Body of pancreas (tissue), 4 donors: ENCODE data around the gene MLLT10. TPM values are rescaled to one million over a fixed set of nuclear protein-coding genes. Genes with fewer than 3 reads are reported as not detected.

ENCODE experiments used
- ATAC-seq: fragments of 150-250 bp; one replicate; pipeline ENCODE4 v1.9.1; 2016
- DNase-seq, 4 donors: peaks; one replicate each; pipeline ENCODE4 v3.0.0-alpha.2; 2019
- H3K27ac ChIP-seq, 4 donors: fragments of 200-600 bp; sonication (generic); 1 replicate in 3 of 4; 2 replicates in 1 of 4; pipeline versions ENCODE4 v1.5.1 to v1.6.1; 2016 to 2019; ENCODE audit warnings: mild to moderate bottlenecking in 1 of 4, mixed read lengths in 1 of 4, moderate library complexity in 1 of 4
- H3K27me3 ChIP-seq, 2 donors: fragments of 200-600 bp; sonication (generic); one replicate each; pipeline ENCODE4 v1.6.0; 2016; ENCODE audit warnings: mild to moderate bottlenecking in 1 of 2
- H3K36me3 ChIP-seq, 2 donors: fragments of 200-600 bp; sonication (generic); replicated peaks in 1 of 2; 2 replicates each; pipeline ENCODE4 v1.5.1; 2016; ENCODE audit warnings: low read depth in 2 of 2; ENCODE audit not compliant: insufficient read depth in 1 of 2
- H3K4me1 ChIP-seq: fragments of 200-600 bp; sonication (generic); one replicate; pipeline ENCODE4 v1.6.0; 2016
- H3K4me3 ChIP-seq, 2 donors: fragments of 200-600 bp; sonication (generic); 1 replicate in 1 of 2; 2 replicates in 1 of 2; pipeline ENCODE4 v1.5.1; 2016 to 2019
- H3K9me3 ChIP-seq, 3 donors: fragments of 200-600 bp; sonication (generic); 1 replicate in 2 of 3; 2 replicates in 1 of 3; pipeline ENCODE4 v1.5.1; 2016
- POLR2A ChIP-seq, 3 donors: fragments of 450-650 bp; IDR thresholded peaks; one replicate each; pipeline ENCODE4 v1.6.1; 2016; ENCODE audit warnings: antibody characterized with exemption in 3 of 3, mild to moderate bottlenecking in 2 of 3
- WGBS, 2 donors: methylation state at CpG; one replicate each; pipeline ENCODE4 v1.1.5; 2017; 5-methylcytosine and 5-hydroxymethylcytosine counted together
- intact Hi-C: fragments of 100-400 bp; cut with DNase I; formaldehyde crosslinking; loops from one replicate; pipeline ENCODE4 v1.15.1; 2023
- total RNA-seq, 2 donors: library from RNA; depleted of rRNA; stranded (reverse); fragments of >200 nt; gene quantifications; one replicate each; pipeline ENCODE4 v1.1.0, GENCODE V29; 2016
- TF ChIP-seq, protein P1 (sequence below), 7 experiments: fragments of 450-650 bp in 4 of 7; fragments of 200-600 bp in 3 of 7; sonication (generic) in 3 of 7; IDR thresholded peaks; one replicate each; pipeline ENCODE4 v1.5.1; 2016 to 2019; ENCODE audit warnings: antibody characterized with exemption in 7 of 7

MLLT10 gene
- total RNA-seq, 2 donors from 2014 or later = 23.7 to 30.1 TPM

DNA sequence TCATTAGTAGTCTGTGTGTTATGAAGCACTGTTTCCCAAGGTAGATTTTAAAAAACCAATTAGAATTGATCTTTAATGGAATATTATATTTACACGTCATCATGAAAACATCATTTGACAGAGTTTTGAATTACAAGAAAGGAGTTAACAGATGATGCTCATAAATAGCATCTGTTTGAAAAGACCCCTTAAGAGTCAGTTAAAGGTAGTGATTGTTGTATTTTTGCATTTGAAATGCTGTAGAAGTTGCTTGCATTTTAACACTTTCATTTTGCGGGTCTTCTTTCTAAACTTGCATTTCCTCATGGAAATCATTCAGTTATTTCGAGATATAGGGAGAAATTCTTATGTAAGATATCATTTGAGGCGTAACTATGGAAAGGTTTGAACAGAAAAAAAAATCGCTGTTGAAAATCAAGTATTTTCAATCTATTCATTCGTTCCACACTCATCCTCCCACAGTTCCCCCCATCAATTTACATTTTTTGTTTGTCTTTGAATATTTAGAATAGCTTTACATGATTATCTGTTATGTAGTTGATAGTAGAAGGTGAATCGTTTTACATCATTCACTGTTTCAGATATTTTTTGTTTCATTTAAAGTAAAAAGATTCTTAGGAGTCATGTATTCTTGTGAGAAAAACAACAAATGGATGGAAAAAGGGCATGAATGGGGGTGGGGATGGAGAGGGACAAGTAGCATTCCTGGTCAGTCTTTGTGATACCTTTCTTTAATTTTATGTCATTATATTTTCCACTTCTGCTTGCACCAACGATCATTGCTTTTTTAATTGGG is 5.6 kb upstream of the MLLT10 start:
- Histone ChIP-seq H3K9me3 (no peaks in the 10 kb centered on the region), H3K4me3 (no peak overlapping the region), H3K36me3 (no peaks in the 10 kb centered on the region), H3K27ac (peak overlapping the region; percentile 95 to 99 (median 97)), H3K4me1 (peaks cover 28% of the 10 kb centered on the region), H3K27me3 (no peaks in the 10 kb centered on the region)
- no peak for TF ChIP-seq POLR2A (IDR thresholded peaks at IDR 0.05)
- TF ChIP-seq, protein P1, sequence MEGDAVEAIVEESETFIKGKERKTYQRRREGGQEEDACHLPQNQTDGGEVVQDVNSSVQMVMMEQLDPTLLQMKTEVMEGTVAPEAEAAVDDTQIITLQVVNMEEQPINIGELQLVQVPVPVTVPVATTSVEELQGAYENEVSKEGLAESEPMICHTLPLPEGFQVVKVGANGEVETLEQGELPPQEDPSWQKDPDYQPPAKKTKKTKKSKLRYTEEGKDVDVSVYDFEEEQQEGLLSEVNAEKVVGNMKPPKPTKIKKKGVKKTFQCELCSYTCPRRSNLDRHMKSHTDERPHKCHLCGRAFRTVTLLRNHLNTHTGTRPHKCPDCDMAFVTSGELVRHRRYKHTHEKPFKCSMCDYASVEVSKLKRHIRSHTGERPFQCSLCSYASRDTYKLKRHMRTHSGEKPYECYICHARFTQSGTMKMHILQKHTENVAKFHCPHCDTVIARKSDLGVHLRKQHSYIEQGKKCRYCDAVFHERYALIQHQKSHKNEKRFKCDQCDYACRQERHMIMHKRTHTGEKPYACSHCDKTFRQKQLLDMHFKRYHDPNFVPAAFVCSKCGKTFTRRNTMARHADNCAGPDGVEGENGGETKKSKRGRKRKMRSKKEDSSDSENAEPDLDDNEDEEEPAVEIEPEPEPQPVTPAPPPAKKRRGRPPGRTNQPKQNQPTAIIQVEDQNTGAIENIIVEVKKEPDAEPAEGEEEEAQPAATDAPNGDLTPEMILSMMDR (IDR thresholded peaks at IDR 0.05) = no peak
- no peak for ATAC-seq
- intact Hi-C loops = no loop called here
- WGBS, 2 donors = 42 to 45% methylated on average over 8 of the region's 8 CpGs
- no peak for DNase-seq

DNA sequence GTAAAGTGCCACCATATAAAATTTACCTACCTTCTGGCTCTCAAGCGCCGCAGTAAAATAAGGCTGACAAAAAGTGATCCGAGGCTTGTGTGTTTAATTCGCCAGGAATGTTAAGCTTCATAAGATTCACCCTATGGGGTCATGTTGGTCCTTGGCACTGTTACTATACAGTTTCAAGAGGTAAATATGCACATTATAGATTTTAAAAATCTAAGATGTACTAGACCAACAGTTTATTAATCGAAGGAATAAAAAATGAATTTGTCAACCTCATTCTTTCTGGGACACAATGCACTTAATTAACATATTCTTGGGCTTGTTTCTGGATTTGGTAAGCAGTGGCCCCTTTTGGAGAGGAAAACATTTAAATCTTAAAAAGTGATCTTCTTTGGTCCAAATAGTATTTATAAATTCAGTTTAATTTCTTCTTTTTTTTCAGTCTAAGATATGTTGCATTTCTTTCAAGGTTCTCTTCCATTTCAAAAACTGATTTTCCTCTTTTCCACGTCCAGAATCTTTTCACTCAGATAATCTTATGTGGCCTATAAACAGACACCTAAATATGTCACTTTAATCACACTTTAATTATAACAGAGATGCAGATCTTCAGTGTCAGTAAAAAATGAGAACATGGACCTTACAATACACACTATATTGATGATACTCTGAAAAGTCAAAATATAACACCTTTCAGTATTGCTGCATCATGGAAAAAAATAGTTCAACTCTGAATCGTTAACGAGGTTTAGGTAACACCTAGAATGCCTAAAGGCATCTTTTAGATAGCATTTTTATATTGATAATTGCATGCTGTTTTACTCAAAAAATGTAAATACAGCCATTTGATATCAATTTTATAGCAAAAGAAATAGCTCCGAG is 4.8 kb upstream of the MLLT10 start:
- no peak overlapping the region for H3K4me3 ChIP-seq
- intact Hi-C loops = no loop called here
- DNase-seq (no peak), ATAC-seq (no peak)
- no peak for TF ChIP-seq POLR2A (IDR thresholded peaks at IDR 0.05)
- TF ChIP-seq, protein P1 (IDR thresholded peaks at IDR 0.05) = no peak
- H3K9me3 ChIP-seq = no peaks in the 10 kb centered on the region
- no peaks in the 10 kb centered on the region for H3K27me3 ChIP-seq
- WGBS, 2 donors = 61 to 62% methylated on average over 9 of the region's 9 CpGs
- peak overlapping the region; percentile 95 to 99 (median 97) for H3K27ac ChIP-seq
- no peaks in the 10 kb centered on the region for H3K36me3 ChIP-seq
- H3K4me1 ChIP-seq = peaks cover 20% of the 10 kb centered on the region

GRCh38 chr10:21530168-21530567 is 3.9 kb upstream of the MLLT10 start:
- Histone ChIP-seq H3K4me1 (peaks cover 20% of the 10 kb centered on the region), H3K36me3 (no peaks in the 10 kb centered on the region), H3K27ac (peak overlapping the region in 2 of 4 donors; percentile 34 to 99), H3K27me3 (no peaks in the 10 kb centered on the region), H3K4me3 (no peak overlapping the region), H3K9me3 (no peaks in the 10 kb centered on the region)
- 77 to 88% methylated on average over 1 of the region's 1 CpG for WGBS, 2 donors
- intact Hi-C loops = no loop called here
- TF ChIP-seq, protein P1 (IDR thresholded peaks at IDR 0.05) = no peak
- no peak for TF ChIP-seq POLR2A (IDR thresholded peaks at IDR 0.05)
- ATAC-seq (no peak), DNase-seq (no peak)

GRCh38 chr10:21530641-21531040 is 3.4 kb upstream of the MLLT10 start:
- no peaks in the 10 kb centered on the region for H3K9me3 ChIP-seq
- TF ChIP-seq, protein P1 (IDR thresholded peaks at IDR 0.05) = no peak
- TF ChIP-seq POLR2A (IDR thresholded peaks at IDR 0.05) = no peak
- ATAC-seq = no peak
- H3K36me3 ChIP-seq = no peaks in the 10 kb centered on the region
- H3K27ac ChIP-seq = peak overlapping the region in 2 of 4 donors; percentile 34 to 99
- WGBS, 2 donors = 95 to 100% methylated on average over 1 of the region's 1 CpG
- peaks cover 25% of the 10 kb centered on the region for H3K4me1 ChIP-seq
- no peak for DNase-seq
- H3K27me3 ChIP-seq = no peaks in the 10 kb centered on the region
- intact Hi-C loops = no loop called here
- no peak overlapping the region for H3K4me3 ChIP-seq
